ENCODE data around the gene CANT1. TPM values are rescaled to one million over a fixed set of nuclear protein-coding genes. Genes with fewer than 3 reads are reported as not detected.

Gene CANT1
- total RNA-seq, 1 experiment from 2014 or later = 33.0 TPM

DNA sequence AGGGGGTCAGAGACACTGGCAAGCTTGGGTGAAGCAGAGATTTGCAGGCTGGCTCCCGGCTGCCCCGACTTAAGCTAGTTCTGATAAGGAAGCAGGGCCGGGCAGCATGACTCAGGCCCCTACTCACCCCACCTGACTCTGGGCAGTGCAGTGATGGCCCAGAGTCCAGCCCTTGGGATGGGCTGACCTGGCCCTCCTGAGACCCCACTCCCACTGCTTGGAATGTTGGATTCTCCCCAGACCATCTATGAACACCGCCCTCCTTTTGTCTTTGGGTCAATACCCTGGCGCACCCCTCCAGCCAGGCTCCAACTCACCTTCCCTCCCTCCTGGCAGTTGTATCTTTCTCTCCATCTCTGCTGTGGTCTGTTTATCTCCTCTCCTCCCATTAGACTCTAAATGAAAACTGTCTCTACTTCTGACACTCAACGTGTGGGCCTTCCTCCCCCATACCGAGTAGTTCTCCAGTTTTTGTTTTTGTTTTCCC lies 50.9 kb downstream of the CANT1 start:
- peak; percentile 26 for DNase-seq
- TF ChIP-seq CTCF (conservative IDR thresholded peaks at IDR 0.05) = no peak
- Histone ChIP-seq H4K5ac (ENCODE audit: insufficient read length, low read depth, low read length) (no peak overlapping the region), H3K23ac (ENCODE audit: insufficient read length, low read depth, low read length) (no peak overlapping the region), H3K27me3 (ENCODE audit: insufficient read depth, low read length) (no peaks in the 10 kb centered on the region), H3K27ac (ENCODE audit: insufficient read length, low read depth, low read length) (no peak overlapping the region), H2BK15ac (ENCODE audit: low read depth, low read length) (no peak overlapping the region), H4K8ac (replicated peaks; ENCODE audit: insufficient read length, low read depth, low read length) (no peak overlapping the region), H3K4me2 (ENCODE audit: insufficient read depth, insufficient read length, low read length) (no peak overlapping the region), H2BK12ac (ENCODE audit: insufficient read length, low read depth, low read length) (no peak overlapping the region), H2AFZ (ENCODE audit: low read length) (no peak overlapping the region), H3K4ac (ENCODE audit: low read depth, low read length) (no peak overlapping the region), H3K9me3 (ENCODE audit: control insufficient read depth, low read depth, low read length) (no peaks in the 10 kb centered on the region), H2BK5ac (ENCODE audit: insufficient read length, low read length) (no peak overlapping the region), H3T11ph (ENCODE audit: low read length) (no peak overlapping the region), H2BK20ac (ENCODE audit: low read depth, low read length, poor library complexity, severe bottlenecking) (no peak overlapping the region), H3K79me2 (ENCODE audit: insufficient read depth, low read length) (no peaks in the 10 kb centered on the region), H3K4me1 (ENCODE audit: insufficient read depth, low read length) (no peaks in the 10 kb centered on the region), H3K79me1 (ENCODE audit: insufficient read depth, low read depth, low read length, poor library complexity, severe bottlenecking) (no peaks in the 10 kb centered on the region), H3K18ac (ENCODE audit: insufficient read length, low read depth, low read length) (no peak overlapping the region), H3K14ac (ENCODE audit: insufficient read depth, low read length) (no peak overlapping the region), H3K23me2 (ENCODE audit: insufficient read length, low read depth, low read length, poor library complexity, severe bottlenecking) (no peaks in the 10 kb centered on the region), H4K91ac (ENCODE audit: insufficient read length, low read depth, low read length) (no peak overlapping the region), H2BK120ac (ENCODE audit: low read depth, low read length, poor library complexity, severe bottlenecking) (no peak overlapping the region), H4K20me1 (ENCODE audit: control insufficient read depth, insufficient read depth, insufficient read length) (no peaks in the 10 kb centered on the region), H3K56ac (ENCODE audit: insufficient read length, low read depth, low read length) (no peak overlapping the region), H2AK5ac (ENCODE audit: insufficient read length, low read length) (no peak overlapping the region), H3K9ac (ENCODE audit: extremely low read depth, insufficient read length, low read length) (no peak overlapping the region)
- H3K4me1 Mint-ChIP-seq = peaks cover 0 to 11% of the 10 kb centered on the region in 2 experiments; a peak in 2 of 4 replicates
- no peaks in the 10 kb centered on the region; a peak in 1 of 5 replicates for H3K9me3 Mint-ChIP-seq
- WGBS (ENCODE audit: extremely low coverage, insufficient read length, low lambda C conversion rate) = no CpG with 5 or more reads among the region's 7 CpGs
- H3K4me3 Mint-ChIP-seq = no peak overlapping the region
- H3K36me3 Mint-ChIP-seq (ENCODE audit: insufficient read depth in 1 of 3, low read depth in 3 of 3) = no peaks in the 10 kb centered on the region
- no peak overlapping the region; a peak in 1 of 7 replicates for H3K27ac Mint-ChIP-seq
- H3K27me3 Mint-ChIP-seq (ENCODE audit: low read depth) = no peaks in the 10 kb centered on the region; the same call in none of the 2 replicates
